ENCODE results near the gene EHMT2.
A peak's percentile ranks its signal among the peaks of the same experiment; 100 is the strongest.

- TF ChIP-seq CTCF (conservative IDR thresholded peaks at IDR 0.05; ENCODE audit: low read depth, low read length) (no peak), CEBPB (IDR thresholded peaks at IDR 0.05; ENCODE audit: low read depth, low read length) (peak; percentile 10; the same call in 1 of the 2 replicates), MAFK (IDR thresholded peaks at IDR 0.05; ENCODE audit: low read depth, low read length) (no peak), RFX5 (IDR thresholded peaks at IDR 0.05; ENCODE audit: low read depth, low read length) (no peak), FOS (IDR thresholded peaks at IDR 0.05; ENCODE audit: low read depth, low read length) (no peak), POLR2A (IDR thresholded peaks at IDR 0.05; ENCODE audit: low read depth, low read length) (no peak), RAD21 (IDR thresholded peaks at IDR 0.05; ENCODE audit: low read length) (no peak), USF2 (IDR thresholded peaks at IDR 0.05; ENCODE audit: low read depth, low read length) (no peak), MXI1 (IDR thresholded peaks at IDR 0.05; ENCODE audit: borderline replicate concordance, low read depth, low read length) (no peak), BHLHE40 (IDR thresholded peaks at IDR 0.05; ENCODE audit: low read depth, low read length) (no peak), MAZ (IDR thresholded peaks at IDR 0.05; ENCODE audit: borderline replicate concordance, low read depth, low read length) (no peak), SMC3 (IDR thresholded peaks at IDR 0.05; ENCODE audit: low read depth, low read length) (no peak), CHD1 (IDR thresholded peaks at IDR 0.05; ENCODE audit: low read depth, low read length) (no peak), NFE2L2 (IDR thresholded peaks at IDR 0.05; ENCODE audit: low read depth, low read length) (no peak)
Measured at GRCh38 chr6:31831350-31832215, 65.9 kb downstream of the EHMT2 start.
